ENCODE data around the gene MYO15A. TPM values are rescaled to one million over a fixed set of nuclear protein-coding genes. Genes with fewer than 3 reads are reported as not detected.

The MYO15A gene
- total RNA-seq, 1 experiment from 2014 or later: 0.53 TPM

DNA sequence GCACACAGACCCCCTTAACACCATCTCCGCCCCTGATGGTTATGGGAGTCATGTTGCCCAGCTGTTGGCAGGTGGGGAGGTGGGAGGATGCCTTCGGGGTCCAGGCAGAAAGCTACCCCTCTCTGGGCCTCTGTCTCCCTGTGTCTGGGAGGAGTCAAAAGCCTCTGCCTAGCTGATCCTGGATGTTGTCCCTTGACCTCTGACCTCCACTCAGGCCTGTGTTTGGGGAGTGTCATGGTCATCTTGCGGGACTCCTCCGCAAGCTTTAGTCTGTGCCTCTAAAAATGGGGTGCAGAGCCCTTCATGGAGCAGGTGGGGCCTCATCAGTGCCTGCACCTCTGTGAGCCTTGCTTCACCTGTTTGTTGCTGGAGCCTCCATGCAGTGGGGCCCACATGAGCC lies 120.7 kb downstream of the MYO15A start:
- Histone ChIP-seq H3K27ac (no peak overlapping the region), H3K4me3 (no peak overlapping the region), H3K4me1 (peaks cover 9% of the 10 kb centered on the region; the same call in 1 of the 2 replicates), H3K9me3 (replicated peaks) (no peaks in the 10 kb centered on the region), H3K27me3 (no peaks in the 10 kb centered on the region), H3K36me3 (peaks cover 6% of the 10 kb centered on the region)
- DNase-seq: no peak

Other genes starting within 250 kb of the MYO15A start
- 22.3 and 30.0 TPM in 2 replicates for gene TOM1L2, start 136.4 kb upstream of the MYO15A start, total RNA-seq (2014; rRNA removed; shearing (Covaris generic))
- 0.66 and 0.89 TPM in 2 replicates for gene DRC3, start 135.9 kb upstream of the MYO15A start, total RNA-seq (2014; rRNA removed; shearing (Covaris generic))
- 53.6 and 58.3 TPM in 2 replicates for gene ATPAF2, start 69.6 kb upstream of the MYO15A start, total RNA-seq (2014; rRNA removed; shearing (Covaris generic))
- gene GID4, start 69.3 kb upstream of the MYO15A start, total RNA-seq (2014; rRNA removed; shearing (Covaris generic)): 35.4 and 39.6 TPM in 2 replicates
- gene DRG2, start 20.8 kb upstream of the MYO15A start, total RNA-seq (2014; rRNA removed; shearing (Covaris generic)): 69.1 and 72.2 TPM in 2 replicates
- 297 and 308 TPM in 2 replicates for gene ALKBH5, start 75.1 kb downstream of the MYO15A start, total RNA-seq (2014; rRNA removed; shearing (Covaris generic))
- gene LLGL1, start 116.9 kb downstream of the MYO15A start, total RNA-seq (2014; rRNA removed; shearing (Covaris generic)): 75.0 and 78.3 TPM in 2 replicates
- 270 and 288 TPM in 2 replicates for gene FLII, start 150.0 kb downstream of the MYO15A start, total RNA-seq (2014; rRNA removed; shearing (Covaris generic))
- gene MIEF2, start 151.9 kb downstream of the MYO15A start, total RNA-seq (2014; rRNA removed; shearing (Covaris generic)): 17.5 and 18.4 TPM in 2 replicates
- 236 and 239 TPM in 2 replicates for gene TOP3A, start 206.2 kb downstream of the MYO15A start, total RNA-seq (2014; rRNA removed; shearing (Covaris generic))
- 41.5 and 45.7 TPM in 2 replicates for gene SMCR8, start 206.5 kb downstream of the MYO15A start, total RNA-seq (2014; rRNA removed; shearing (Covaris generic))

Measured in SJCRH30 (cell line).